ENCODE results near the gene LTBP2. TPM values are rescaled to one million over a fixed set of nuclear protein-coding genes. Genes with fewer than 3 reads are reported as not detected.

Gene LTBP2
- total RNA-seq, 1 donor from 2014 or later, result 1.9 TPM

DNA sequence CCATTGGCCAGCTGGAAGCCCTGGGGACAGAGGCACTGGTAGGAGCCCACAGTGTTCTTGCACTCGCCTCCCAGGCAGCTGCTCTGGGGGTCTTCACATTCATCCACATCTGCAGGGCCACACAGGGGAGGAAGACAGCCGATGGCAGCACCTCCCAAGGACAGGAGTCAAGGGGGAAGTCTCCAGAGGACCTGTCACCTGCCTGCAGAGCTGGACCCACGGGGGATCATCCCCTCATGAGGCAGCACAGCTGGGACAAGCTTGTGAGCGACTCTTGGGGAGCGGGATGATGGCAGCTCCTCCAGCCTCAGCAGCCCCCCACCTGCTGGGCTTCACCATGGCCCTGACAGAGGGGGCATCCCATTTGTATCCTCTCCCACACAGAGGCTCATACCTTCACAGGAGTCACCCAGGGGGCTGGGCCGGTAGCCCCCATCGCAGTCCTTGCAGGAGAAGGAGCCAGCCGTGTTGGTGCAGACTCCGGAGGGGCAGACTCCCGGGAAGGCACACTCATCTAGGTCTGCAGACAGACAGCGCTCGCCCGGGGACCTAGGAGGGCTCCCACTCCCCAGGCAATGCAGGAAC, 103.1 kb downstream of the LTBP2 start:
- peaks cover 11% of the 10 kb centered on the region for H3K36me3 Mint-ChIP-seq (ENCODE audit: low read depth, unreplicated experiment)
- DNase-seq (ENCODE audit: low spot score), result no peak
- no peak overlapping the region for H3K27ac Mint-ChIP-seq (ENCODE audit: unreplicated experiment)
- TF ChIP-seq, protein P1, sequence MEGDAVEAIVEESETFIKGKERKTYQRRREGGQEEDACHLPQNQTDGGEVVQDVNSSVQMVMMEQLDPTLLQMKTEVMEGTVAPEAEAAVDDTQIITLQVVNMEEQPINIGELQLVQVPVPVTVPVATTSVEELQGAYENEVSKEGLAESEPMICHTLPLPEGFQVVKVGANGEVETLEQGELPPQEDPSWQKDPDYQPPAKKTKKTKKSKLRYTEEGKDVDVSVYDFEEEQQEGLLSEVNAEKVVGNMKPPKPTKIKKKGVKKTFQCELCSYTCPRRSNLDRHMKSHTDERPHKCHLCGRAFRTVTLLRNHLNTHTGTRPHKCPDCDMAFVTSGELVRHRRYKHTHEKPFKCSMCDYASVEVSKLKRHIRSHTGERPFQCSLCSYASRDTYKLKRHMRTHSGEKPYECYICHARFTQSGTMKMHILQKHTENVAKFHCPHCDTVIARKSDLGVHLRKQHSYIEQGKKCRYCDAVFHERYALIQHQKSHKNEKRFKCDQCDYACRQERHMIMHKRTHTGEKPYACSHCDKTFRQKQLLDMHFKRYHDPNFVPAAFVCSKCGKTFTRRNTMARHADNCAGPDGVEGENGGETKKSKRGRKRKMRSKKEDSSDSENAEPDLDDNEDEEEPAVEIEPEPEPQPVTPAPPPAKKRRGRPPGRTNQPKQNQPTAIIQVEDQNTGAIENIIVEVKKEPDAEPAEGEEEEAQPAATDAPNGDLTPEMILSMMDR (IDR thresholded peaks at IDR 0.05; ENCODE audit: unreplicated experiment), result no peak
- H3K4me1 Mint-ChIP-seq (ENCODE audit: unreplicated experiment), result no peaks in the 10 kb centered on the region
- H3K9me3 Mint-ChIP-seq (ENCODE audit: unreplicated experiment), result no peaks in the 10 kb centered on the region
- H3K4me3 Mint-ChIP-seq (ENCODE audit: unreplicated experiment), result no peak overlapping the region
- peaks cover 4% of the 10 kb centered on the region for H3K27me3 Mint-ChIP-seq (ENCODE audit: unreplicated experiment)

DNA sequence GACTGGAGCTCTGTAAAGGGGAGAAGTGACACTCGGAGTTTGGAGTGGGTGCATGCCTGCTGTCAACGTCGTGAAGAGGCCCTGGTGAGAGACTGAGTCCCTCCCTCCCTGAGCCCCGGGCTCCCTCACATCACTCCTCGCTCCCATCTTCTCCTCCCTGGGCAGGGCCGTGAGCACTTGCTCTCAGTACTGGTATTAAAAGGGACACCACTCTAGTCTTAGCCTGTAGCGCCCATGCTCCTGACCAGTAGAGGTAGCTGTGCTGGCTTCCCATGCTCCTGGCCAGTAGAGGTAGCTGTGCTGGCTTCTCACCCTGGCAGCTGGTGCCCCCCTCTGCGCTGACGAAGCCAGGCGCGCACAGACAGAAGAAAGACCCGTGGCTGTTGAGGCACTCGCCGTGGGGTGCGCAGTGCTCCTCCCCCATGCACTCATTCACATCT, 103.7 kb downstream of the LTBP2 start:
- no peaks in the 10 kb centered on the region for H3K9me3 Mint-ChIP-seq (ENCODE audit: unreplicated experiment)
- no peaks in the 10 kb centered on the region for H3K4me1 Mint-ChIP-seq (ENCODE audit: unreplicated experiment)
- TF ChIP-seq, protein P1 (IDR thresholded peaks at IDR 0.05; ENCODE audit: unreplicated experiment), result peak; percentile 20
- H3K27me3 Mint-ChIP-seq (ENCODE audit: unreplicated experiment), result peaks cover 7% of the 10 kb centered on the region
- H3K27ac Mint-ChIP-seq (ENCODE audit: unreplicated experiment), result no peak overlapping the region
- DNase-seq (ENCODE audit: low spot score), result peak; percentile 57
- H3K4me3 Mint-ChIP-seq (ENCODE audit: unreplicated experiment), result no peak overlapping the region
- H3K36me3 Mint-ChIP-seq (ENCODE audit: low read depth, unreplicated experiment), result peaks cover 11% of the 10 kb centered on the region

DNA sequence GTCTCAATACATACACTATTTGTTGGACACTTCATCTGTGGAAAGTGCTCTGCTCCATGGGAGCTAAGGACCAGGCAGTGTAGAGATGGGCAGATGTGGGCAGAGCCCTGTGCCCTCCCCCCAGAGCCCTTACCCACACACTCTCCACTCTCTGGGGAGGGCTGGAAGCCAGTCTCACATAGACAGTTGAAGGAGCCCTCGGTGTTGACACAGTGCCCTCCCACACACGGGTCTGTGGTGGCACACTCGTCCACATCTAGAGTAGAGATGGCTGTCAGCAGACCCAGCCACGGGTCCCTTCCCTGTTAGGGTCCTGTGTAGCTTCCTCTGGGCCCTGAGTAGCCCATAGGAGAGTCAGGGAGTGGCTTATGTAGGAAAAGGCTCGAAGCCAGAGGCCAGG, 104.2 kb downstream of the LTBP2 start:
- TF ChIP-seq, protein P1 (IDR thresholded peaks at IDR 0.05; ENCODE audit: unreplicated experiment), result no peak
- Mint-ChIP-seq H3K4me3 (ENCODE audit: unreplicated experiment) (no peak overlapping the region), H3K27me3 (ENCODE audit: unreplicated experiment) (peaks cover 7% of the 10 kb centered on the region), H3K27ac (ENCODE audit: unreplicated experiment) (no peak overlapping the region), H3K36me3 (ENCODE audit: low read depth, unreplicated experiment) (peaks cover 11% of the 10 kb centered on the region), H3K9me3 (ENCODE audit: unreplicated experiment) (no peaks in the 10 kb centered on the region), H3K4me1 (ENCODE audit: unreplicated experiment) (no peaks in the 10 kb centered on the region)
- DNase-seq (ENCODE audit: low spot score), result no peak

DNA sequence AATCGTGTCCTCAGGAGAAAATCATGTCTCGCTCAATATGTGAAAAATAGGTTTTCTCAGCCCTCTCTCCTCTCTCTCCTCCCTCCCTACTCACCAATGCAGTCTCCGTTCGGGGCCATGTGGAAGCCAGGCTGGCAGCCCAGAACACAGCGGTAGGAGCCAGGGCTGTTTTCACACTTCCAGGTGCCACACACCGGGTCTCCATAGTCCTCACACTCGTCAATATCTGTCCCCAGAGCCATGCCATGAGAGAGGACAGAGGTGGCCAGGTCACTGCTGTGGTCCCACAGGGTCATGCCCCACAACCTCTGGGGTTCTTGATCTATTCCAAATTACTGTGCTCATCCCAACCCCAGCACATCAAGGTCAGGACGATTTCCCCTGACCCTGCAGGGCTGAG, 105.0 kb downstream of the LTBP2 start:
- Mint-ChIP-seq H3K4me3 (ENCODE audit: unreplicated experiment) (no peak overlapping the region), H3K9me3 (ENCODE audit: unreplicated experiment) (no peaks in the 10 kb centered on the region), H3K36me3 (ENCODE audit: low read depth, unreplicated experiment) (peaks cover 11% of the 10 kb centered on the region), H3K27ac (ENCODE audit: unreplicated experiment) (peak overlapping the region; percentile 44), H3K4me1 (ENCODE audit: unreplicated experiment) (peaks cover 3% of the 10 kb centered on the region), H3K27me3 (ENCODE audit: unreplicated experiment) (peaks cover 7% of the 10 kb centered on the region)
- DNase-seq (ENCODE audit: low spot score), result no peak
- TF ChIP-seq, protein P1 (IDR thresholded peaks at IDR 0.05; ENCODE audit: unreplicated experiment), result no peak

DNA sequence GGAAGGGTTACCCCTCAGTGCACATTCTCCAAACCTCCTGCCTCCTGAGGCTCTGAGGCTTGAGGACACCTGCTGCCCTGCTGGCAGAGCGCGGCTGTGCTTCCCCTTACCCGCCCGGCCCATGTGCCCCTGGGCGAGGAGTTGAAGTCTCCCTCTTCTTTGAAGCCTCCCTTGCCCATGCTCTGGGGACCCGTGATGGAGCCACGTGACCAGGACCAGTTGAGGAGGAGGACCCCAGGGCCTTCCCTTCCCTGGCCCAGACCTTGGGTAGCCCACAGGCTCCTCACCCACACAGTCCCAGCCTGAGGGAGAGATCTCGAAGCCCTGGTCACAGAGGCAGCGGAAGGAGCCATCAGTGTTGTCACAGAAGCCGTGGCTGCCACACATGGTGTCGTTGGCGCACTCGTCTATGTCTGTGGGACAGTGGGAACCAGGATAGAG, 105.6 kb downstream of the LTBP2 start:
- DNase-seq (ENCODE audit: low spot score), result no peak
- H3K36me3 Mint-ChIP-seq (ENCODE audit: low read depth, unreplicated experiment), result peaks cover 11% of the 10 kb centered on the region
- no peaks in the 10 kb centered on the region for H3K9me3 Mint-ChIP-seq (ENCODE audit: unreplicated experiment)
- H3K4me3 Mint-ChIP-seq (ENCODE audit: unreplicated experiment), result no peak overlapping the region
- peaks cover 8% of the 10 kb centered on the region for H3K4me1 Mint-ChIP-seq (ENCODE audit: unreplicated experiment)
- H3K27ac Mint-ChIP-seq (ENCODE audit: unreplicated experiment), result no peak overlapping the region
- peaks cover 9% of the 10 kb centered on the region for H3K27me3 Mint-ChIP-seq (ENCODE audit: unreplicated experiment)
- TF ChIP-seq, protein P1 (IDR thresholded peaks at IDR 0.05; ENCODE audit: unreplicated experiment), result no peak
